Activated naive CD4-positive, alpha-beta T cell treated with Interleukin-2 at 50 U/mL for 16 hours (primary cell): ENCODE results near the gene C2CD4D.

Source experiments
- DNase-seq: peaks from one replicate; pipeline ENCODE4 v3.0.0-alpha.2; 2020

Gene C2CD4D

DNA sequence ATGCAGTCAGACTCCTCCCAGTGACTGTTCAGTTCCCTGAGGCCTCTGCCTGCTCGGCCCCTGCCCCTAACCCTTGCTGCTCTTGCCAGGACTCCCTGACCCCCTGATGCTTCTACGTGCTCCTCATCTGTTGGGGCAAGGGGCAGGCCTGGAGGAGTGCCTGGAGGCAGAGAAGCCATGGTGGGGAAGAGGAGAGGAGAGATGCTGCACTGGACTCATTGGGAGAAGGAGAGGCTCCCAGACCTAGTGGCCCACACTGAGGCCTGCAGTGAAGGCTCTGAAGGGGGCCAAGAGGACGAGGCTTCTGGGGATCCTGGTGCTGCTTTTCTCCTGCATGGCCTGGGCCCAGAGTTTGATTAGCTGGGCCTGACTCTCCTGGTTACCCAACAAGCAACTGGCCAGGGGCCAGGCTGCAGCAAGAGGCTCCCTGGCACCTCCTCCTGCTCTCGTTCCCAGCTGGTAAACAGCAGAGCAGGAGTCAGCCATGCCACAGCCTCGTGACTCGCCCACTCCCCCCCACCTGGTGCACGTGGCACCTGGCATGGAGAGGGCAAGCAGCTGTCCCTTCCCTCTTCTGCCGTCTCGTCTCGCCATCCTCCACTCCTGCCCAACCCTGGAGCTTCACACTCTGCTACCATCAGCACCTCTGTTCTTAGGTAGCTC is 7.2 kb downstream of the C2CD4D start:
- DNase-seq: no peak

DNA sequence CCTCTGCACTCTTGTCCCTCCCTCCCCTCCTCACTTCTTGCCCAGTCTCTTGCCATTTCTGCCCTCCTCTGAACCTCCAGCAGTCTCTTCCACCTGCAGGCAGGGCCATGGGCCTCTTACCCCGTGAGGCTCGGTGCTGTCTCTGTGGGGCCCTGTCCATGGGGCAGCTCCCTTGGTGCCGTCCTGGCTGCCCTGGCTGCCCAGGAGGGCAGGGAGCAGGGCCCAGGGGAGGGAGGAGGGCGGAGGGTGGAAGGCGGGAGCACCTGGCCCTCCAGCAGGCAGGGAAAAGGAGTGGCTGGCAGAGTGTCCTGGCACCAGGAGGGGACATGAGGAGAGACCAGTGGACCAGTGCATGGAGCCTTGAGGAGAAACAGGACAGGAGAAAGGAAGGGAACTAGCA is 8.0 kb downstream of the C2CD4D start, which contains the start of gene RORC:
RORC (minus strand) TSS at position 198 of the 400 bp plus-strand sequence; CDS start at position 160, 38 bp downstream.
- no peak for DNase-seq

DNA sequence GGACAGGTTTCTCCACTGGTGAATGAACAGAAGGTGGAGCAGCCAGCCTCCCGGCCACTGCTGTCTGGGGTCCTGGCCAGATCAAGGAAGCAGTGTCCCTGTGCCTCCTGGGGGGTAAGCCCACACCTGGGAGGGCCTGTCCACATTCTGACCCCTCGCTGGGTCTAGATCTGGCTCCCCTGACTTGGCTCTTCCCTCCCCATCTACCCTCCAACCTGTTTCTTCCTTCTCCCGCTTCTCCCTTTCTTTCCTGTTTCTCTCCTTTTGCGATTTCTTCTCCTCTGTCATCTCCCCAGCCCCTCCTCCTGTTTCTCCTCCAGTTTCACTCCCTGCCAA is 8.4 kb downstream of the C2CD4D start:
- no peak for DNase-seq

DNA sequence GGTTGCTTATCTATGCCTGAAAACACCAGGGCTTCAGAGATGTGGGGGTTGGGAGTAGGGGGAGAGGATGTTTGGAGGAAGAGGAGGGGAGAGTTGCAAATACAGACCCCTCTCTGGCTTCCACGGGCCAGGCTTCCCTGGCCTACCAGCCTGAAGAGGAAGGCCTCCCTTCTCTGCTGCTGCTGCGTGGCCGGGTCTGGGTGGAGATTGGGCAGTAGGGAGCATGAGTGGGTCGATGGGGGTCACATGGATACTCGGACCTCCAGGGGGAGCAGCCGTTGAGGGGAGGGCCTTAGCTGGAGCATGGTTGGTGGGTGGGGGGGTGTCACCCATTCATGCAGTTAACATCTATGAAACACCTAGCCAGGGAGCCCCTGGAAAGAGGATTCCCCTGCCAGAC is 9.6 kb downstream of the C2CD4D start:
- no peak for DNase-seq

DNA sequence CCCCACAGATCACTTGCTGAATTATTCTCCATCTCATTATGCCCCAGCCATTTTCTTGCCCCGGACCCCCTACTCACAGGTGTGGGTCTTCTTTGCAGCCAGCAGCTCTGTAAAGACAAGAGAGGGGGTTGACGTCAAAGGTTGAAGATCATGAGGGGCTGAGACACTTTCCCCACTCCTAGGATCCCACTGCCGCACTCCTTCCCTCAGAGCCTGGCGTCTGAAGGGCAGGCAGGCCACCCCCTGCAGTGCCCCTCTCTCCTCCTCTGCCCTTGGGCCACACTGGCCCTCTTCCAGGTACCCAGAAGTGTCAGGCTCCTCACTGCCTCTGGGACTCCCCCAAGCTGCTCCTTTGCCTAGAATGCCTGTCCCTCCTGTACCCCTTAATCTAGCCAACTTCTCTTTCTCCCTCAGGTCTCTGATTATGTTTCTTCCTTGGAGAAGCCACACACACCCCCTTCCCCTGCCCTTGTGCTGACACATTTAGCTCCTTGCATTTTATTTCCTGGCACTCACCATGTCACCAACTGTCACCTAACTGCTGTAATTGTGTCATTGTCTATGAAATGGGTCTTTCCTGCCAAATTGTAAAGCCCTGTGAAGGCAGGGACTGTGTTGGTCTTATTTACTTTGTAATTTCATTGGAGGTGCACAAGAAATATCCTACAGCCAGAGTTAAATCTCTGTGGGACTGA is 10.1 kb downstream of the C2CD4D start:
- no peak for DNase-seq

DNA sequence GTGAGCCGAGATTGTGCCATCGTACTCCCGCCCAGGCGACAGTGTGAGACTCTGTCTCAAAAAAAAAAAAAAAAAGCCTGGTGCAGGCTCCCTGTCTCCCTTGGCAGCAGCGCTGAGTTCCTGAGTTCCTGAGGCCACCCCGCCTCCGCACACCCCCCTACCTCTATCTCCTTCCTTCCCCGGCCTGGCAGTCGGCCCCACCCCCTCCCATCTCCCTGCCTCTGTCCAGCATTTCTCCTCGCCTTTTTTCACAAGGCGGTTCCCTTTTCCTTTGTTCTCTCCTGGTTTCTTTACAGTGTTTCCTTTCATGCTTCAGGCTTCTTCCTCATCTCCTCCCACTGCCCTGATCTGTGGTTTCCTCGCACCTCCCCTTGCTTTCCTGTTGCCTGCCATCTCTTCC is 10.7 kb downstream of the C2CD4D start:
- no peak for DNase-seq

DNA sequence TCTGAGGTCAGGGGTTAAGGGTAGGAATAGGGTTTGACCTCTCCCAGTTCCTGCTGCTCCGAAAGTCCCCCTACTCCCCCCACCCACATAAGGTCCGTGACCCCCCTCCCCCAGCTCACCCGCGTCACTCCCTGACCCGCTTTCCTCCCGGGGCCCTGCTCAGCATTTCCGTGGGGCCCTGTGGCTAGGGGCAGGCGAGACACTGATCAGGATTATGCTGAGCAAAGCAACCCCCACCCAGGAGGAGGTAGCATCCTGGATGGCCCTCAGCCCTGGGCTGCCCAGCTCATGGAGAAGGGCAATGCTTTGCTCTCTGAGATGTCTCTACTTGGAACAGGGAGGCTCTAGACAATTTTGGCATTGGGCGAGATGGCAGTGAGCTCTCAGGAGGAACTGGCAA is 11.8 kb downstream of the C2CD4D start:
- DNase-seq: no peak

DNA sequence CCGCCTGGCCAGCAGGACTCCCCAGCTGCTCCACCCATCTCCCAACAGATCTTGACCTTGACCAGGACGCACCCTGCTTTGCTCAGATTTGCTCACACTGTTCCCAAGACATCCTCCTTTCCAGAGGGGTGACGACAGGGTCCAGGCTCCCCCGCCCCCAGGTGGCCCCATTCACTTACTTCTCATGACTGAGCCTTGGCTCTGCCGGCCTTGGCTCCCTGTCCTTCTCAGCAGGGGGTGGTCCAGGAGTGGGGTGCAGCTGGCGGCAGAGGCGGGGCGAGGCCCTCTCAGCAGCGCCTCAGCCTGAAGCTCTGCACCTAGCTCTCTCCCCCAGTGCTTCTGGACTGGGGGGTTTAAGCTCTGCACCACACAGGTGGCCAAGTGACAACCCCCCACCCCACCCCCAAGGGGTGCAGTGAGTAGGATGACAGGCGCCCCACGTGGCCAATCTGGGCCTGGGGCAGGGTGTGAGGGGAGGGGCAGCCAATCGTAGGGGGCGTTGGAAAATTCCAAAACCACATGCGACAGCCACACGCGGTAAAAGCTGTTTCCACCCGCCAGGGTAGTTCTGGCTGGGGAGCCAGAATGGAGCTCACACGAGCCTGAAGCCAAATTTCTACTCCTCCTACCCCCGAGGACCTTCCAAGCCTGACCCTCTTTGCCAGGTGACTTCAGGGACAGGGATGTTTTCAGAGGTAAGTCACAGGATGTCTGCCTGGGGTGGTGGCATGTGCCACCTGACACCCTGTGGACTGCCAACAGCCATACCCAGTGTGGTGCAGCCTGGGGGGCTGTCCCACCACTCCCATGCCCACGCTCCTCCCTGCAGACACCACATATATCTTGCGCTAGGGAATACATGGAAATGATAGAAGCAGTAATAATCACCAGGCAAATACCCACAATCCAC is 13.6 kb downstream of the C2CD4D start:
- peak; percentile 64 for DNase-seq

DNA sequence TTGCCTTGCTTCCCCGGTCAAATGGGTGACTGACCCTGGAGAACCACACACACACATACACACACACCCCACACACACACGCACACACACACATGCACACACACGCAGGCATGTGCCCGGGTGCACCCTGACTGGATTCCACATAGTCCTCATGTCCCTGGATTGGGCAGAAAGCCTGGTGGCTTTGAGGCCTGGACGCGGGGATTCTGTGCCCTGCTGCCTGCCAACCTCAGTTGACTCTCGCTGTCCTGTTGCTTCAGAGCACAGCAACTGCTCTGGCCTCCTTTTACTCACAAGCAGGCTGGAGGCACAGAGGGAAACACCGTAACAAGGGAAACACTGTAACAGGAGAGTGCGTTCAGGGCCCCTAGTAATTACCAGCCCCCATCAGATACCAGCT is 14.4 kb downstream of the C2CD4D start:
- DNase-seq: no peak

DNA sequence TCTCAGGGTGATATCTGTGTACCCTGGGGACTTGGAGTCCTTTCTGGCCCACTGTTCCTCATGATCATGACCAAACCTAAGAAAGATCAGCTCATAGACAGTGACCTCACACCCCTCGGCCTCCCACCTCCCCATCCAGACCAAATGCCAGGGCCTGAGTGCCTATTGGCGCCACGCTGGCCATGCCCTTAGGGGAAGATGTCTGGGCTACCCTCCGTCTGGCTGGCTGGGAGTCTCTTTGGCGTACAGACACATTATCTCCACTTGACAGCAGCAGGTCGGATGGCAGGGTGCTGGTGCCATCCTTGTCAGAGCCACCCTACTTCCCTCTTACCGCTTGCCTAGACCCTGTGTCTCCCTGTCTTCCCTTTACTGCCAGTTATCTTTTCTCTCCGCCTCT is 16.4 kb downstream of the C2CD4D start:
- no peak for DNase-seq

DNA sequence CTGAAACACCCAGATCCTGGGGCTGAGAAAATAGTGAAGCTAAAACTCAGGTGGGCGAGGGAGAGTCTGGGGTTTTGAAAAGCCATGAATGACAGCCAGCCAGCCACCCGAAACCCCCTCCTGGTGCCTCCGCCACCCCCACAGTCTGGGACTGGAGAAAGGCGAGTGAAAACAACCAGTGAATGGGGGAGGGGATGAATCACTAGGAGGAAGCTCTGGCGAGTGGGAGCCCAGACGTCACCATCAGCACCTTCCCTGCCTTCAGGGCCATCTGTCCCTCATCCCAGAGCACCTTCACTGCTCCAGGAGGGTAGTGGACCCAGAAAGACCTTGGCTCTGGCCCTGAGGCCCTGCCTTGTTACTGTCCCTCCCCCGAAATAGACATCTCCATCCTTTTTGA is 17.2 kb downstream of the C2CD4D start:
- DNase-seq: peak; percentile 78

DNA sequence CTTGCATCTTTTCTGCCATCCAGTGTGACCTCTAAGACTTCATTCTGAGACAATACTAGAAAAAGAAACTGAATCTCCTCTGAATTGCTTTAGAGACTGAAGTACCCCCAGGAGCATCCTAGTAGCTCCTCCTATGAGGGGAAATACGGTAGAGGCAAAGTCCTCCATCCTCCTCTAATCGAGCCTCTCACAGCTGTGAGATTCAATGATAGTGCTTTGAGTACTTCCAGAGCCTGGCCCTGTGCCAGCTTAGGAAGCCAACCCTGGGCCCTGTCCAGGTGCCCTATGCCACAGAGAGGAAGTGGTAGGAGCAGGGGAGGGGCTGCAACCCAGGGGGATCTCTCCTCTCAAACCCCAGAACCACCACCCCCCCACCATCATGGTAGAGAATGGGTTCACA is 18.7 kb downstream of the C2CD4D start:
- DNase-seq: no peak

DNA sequence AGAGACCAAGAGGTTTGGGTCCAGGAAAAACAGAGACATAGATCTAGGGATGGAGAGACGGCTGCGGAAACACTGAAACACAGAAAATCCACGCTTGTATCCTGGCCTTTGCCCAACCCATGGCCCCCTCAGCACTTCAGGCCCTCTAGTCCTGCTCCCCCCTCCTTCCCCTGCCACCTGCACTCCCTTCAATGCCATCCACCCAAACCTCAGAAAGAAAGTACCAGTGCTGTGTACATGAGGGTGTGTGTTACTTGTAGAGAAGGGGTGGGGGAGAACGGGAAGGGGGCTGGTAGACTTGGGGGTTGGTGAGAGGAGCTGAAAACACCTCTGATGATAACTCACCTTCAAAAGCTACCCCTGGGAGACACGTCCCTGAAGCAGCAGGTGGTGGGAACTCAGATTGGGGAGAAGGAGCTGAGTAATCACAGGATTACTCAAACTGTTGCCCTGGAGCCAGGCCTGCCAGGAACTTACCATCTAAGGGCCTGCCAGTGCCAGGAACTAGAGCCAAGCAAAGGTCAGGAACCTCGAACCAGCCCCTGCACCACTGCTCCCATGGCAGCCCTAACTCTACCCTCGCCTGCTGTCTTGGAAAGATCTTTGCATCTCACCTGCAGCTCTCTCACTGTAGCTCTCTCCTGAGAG is 19.5 kb downstream of the C2CD4D start:
- DNase-seq: no peak

DNA sequence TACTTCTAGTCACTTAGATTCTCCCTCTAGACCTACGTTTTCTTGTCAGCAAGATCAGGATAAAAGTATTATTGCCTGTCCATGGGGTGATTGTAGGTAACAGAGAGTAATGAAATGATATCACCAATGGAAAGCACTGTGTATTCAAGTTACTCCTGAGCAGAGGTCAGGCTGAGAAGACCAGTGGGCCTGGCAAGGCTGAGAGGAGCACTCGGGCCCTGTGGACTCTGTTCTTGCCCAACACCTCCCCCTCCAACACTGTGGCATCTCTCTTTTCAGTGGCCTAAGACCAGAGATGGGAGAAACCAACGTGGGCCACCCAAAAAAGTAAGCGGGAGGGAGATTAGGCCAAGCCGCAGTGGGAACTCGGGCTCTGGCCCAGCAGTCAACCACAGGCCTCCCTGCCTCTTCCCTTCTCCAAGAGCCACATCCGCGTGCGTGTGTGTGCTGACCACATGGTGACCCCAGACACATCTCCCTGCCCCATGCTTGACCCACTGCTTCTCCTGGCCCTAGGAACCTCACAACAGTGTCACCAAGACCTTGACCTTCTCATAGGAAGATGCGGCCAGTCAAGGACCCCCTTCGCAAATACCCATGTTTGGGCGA is 20.3 kb downstream of the C2CD4D start:
- no peak for DNase-seq

DNA sequence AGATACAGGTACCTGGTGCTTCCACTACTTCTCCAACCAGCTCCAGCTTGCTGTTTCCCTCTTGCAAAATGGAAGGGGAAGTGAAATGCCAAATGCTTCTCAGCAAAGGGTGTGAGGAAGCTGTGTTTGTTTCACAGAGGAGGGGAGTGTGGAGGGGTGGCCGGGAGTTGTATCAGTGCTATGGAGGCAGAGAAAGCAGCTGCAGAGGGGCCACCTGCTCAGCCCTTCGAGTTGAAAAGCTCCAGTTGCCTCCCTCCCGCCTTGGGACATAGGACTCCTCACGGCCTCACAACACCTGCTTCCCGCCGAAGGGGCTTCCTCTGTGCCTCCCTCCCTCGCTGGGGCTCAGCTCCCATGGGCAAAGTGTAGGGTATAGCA is 22.3 kb downstream of the C2CD4D start:
- no peak for DNase-seq

DNA sequence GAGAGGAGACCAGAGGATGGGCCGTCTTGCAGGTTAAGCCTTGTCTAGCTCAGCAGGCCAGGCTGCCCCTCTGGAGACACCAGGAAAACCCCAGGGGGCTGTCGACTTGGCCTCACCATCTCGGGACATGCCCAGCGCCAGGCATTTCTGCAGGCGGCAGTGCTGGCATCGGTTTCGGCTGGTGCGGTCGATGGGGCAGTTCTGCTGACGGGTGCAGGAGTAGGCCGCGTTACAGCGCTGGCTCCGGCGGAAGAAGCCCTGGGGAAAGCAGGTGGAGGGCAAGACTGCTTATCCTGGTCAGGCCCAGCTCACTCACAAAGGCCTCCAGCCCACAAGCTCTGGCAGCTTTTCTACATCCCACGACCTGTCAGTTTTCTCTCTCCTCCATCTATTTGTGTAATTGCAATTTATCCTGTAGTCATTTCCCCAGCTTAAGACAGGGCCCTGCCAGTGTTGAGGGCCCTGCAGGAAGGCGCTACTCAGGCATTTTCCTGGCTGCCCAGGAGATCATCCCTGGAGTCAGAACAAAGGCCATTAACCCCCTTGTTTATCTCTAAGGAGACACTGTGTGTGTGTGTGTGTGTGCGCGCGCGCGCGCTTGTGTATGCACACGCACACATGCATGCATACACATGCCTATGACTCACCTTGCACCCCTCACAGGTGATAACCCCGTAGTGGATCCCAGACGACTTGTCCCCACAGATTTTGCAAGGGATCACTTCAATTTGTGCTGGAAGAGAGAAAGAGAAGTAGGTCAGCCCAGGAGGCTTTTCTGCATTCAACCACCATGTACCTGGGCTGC is 22.9 kb downstream of the C2CD4D start:
- no peak for DNase-seq

DNA sequence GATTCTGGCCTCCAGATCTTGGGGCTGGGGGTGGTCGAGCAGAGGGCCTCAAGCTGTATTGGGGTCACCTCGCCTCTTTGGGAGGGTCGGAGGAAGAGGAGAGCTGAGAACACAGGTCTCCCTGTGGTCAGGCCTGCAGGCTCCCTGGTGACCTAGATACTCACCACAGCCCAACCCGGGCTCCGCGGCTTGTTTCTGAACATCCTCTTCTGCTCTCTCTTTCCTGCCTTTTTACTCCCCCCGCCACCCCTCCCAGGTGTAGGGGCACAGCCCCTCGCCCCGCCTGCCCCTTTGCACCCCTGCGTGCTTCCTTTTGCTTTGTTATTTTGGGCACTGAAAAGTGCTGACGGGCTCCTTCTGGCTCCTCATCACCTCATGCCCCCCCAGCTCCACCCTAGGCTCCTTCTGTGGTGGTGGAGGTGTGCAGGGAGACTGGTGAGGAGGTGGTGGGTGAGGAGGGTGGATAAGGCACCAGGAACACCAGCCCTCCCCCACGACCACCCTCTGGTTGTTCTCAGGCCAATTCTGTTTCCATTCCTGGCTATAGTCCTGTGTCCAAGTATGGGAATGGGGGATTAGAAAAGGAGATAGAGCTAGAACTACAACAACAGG is 23.8 kb downstream of the C2CD4D start:
- no peak for DNase-seq

DNA sequence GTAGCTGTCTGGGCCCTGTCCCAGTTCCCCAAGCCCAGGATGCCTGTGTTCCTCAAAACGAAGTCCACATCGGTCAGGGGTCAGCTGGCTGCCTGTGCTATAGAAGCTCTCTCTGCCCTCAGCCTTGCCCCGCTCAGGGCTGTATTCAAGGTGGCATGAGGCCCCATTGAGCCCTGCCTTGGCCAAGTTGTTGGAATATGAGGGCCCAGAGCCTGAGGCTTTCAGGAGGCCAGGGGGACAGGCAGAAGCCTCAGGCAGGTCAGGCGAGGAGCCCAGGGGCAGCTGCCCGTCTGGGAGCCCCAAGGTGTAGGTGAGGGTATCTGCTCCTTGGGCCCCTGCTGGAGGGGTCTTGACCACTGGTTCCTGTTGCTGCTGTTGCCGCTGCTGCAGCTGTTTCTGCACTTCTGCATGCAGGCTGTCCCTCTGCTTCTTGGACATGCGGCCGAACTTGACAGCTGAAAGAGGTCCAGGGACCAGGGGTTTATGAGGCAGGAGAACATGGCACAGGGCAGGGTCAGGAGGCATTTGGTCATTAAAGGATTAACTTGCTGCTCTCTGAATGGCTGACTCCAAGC is 24.6 kb downstream of the C2CD4D start:
- no peak for DNase-seq

DNA sequence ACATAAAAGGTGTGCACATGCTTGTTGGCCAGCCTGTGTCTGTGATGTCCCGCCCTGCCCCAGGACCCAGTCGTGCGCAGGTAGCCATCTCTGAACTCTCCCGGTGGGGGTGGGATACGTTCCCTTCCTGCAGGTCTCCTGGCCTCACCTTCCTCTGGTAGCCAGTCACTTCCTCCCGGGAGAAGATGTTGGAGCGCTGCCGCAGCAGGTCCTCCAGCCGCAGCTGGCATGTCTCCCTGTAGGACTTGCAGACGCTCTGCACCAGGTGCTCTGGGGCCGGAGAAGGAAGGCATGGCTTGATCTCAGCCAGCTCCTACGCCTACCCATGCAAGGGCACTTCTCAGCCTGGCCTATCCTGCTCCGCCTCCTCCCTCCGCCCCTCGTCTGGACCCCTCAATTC is 25.2 kb downstream of the C2CD4D start:
- no peak for DNase-seq

DNA sequence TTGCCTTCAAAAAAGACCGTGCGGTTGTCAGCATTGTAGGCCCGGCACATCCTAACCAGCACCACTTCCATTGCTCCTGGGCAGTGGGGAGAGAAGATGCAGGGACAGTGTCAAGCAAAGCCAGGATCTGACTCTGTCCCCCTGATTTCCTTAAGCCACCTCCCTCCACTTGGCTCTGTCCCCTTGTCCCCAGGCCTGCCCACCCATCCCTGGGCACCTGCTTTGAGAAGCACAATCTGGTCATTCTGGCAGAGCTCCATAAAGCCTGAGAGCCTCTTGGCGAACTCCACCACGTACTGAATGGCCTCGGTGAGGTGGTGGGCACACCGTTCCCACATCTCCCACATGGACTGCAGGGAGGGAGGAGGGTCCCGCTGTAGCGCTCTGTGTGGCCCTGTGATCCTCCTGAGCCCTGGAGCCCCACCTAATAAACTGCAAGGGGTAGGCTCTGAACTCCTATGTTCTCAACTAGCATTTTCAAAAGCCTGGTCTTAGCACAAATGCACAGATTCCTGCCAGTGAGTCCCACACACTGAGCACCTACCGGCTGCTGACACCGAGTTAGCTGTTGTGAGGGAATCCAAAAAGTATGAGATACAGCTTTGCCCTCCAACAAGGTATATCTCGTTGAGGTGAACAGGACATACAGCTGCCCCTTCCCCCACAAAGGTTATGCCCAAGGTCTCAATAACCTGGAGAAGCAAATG is 26.2 kb downstream of the C2CD4D start:
- DNase-seq: no peak

DNA sequence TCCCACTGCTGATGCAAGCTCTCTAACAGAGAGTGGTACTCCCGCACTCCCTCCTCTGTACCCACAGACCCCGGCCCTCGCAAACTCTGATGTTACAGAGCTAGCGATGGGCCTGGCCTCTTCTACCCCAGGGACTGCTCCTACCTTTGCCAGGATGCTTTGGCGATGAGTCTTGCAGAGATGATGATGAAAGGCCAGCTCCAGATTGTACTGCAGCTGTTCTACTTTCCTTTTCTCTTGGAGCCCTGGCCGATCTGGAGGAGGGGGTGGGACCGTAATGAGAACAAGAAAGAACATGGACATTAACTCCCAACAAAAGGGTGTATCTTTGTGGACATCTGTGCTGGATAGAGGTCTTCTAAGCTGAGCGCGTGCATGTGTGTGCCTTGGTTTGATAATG is 28.4 kb downstream of the C2CD4D start:
- no peak for DNase-seq
